ENCODE measurements around the gene COL4A6. TPM values are rescaled to one million over a fixed set of nuclear protein-coding genes. Genes with fewer than 3 reads are reported as not detected.

Gene COL4A6
- total RNA-seq, result 27.5 and 38.7 TPM in 2 replicates

GRCh38 chrX:108438110-108438623, at the start of gene COL4A6:
Gene COL4A6, minus strand, starts transcription at chrX:108438422. Its CDS starts 226 bp downstream, at chrX:108438196.

GRCh38 chrX:108439426-108439942, 1.3 kb upstream of the COL4A6 start, which contains the start of gene COL4A5:
Gene COL4A5, plus strand, starts transcription at chrX:108439838. Its CDS starts 288 bp downstream, at chrX:108440126.

Other genes starting within 250 kb of the COL4A6 start
- 33.2 and 66.1 TPM in 2 replicates for gene COL4A5, start 1.4 kb upstream of the COL4A6 start, total RNA-seq